GM12875 (cell line): ENCODE results near the gene KIAA1191.

Experiments
- H3K4me3 ChIP-seq: one replicate; pipeline ENCODE4 v1.5.1; 2011; ENCODE audit warnings: low read depth, low read length, control low read depth
- CTCF ChIP-seq: IDR thresholded peaks from 2 replicates; pipeline ENCODE4 v1.5.1; 2011; ENCODE audit warnings: low read depth, mild to moderate bottlenecking, control low read depth, inconsistent platforms, low read length, moderate library complexity, borderline replicate concordance; ENCODE audit not compliant: insufficient read depth

KIAA1191 gene

GRCh38 chr5:176383961-176384360, 22.4 kb upstream of the KIAA1191 start:
- H3K4me3 ChIP-seq: no peak overlapping the region
- TF ChIP-seq CTCF: no peak

- H3K4me3 ChIP-seq: no peak overlapping the region
- no peak for TF ChIP-seq CTCF
These were observed 21.8 kb upstream of the KIAA1191 start for GRCh38 chr5:176383248-176383905.

- no peak overlapping the region for H3K4me3 ChIP-seq
- TF ChIP-seq CTCF: no peak
These were observed 21.2 kb upstream of the KIAA1191 start for GRCh38 chr5:176382721-176383120.

- no peak overlapping the region for H3K4me3 ChIP-seq
- TF ChIP-seq CTCF: no peak
These were observed 20.4 kb upstream of the KIAA1191 start for GRCh38 chr5:176381979-176382378.

GRCh38 chr5:176381423-176381822, 19.9 kb upstream of the KIAA1191 start:
- no peak for TF ChIP-seq CTCF
- H3K4me3 ChIP-seq: no peak overlapping the region

GRCh38 chr5:176379881-176380280, 18.3 kb upstream of the KIAA1191 start:
- no peak overlapping the region for H3K4me3 ChIP-seq
- no peak for TF ChIP-seq CTCF

GRCh38 chr5:176373100-176373818, 11.7 kb upstream of the KIAA1191 start:
- no peak for TF ChIP-seq CTCF
- H3K4me3 ChIP-seq: no peak overlapping the region
